A673 (cell line): ENCODE results near the gene MAN1C1. TPM values are rescaled to one million over a fixed set of nuclear protein-coding genes. Genes with fewer than 3 reads are reported as not detected.

Experiments
- BruUV-seq: library from RNA; stranded (reverse); fragments of 400-500 nt; replicated peaks from 2 replicates; lab custom pipeline; 2021; lab: Mats Ljungman, UMichigan
- CTCF ChIA-PET: fragments of 300-600 bp; sonication (Branson Sonifier 250); formaldehyde crosslinking; loops from one replicate; lab custom pipeline; 2022; ENCODE audit warnings: antibody characterized with exemption; lab: Charles Lee
- POLR2A ChIA-PET: fragments of 300-600 bp; sonication (Branson Sonifier 250); formaldehyde crosslinking; loops from one replicate; lab custom pipeline; 2022; ENCODE audit warnings: antibody characterized with exemption; ENCODE audit not compliant: low non-redundant PET; lab: Charles Lee
- DNase-seq: peaks from one replicate; pipeline ENCODE4 v3.0.0-alpha.2; 2015; ENCODE audit warnings: low spot score
- H3K27ac ChIP-seq: fragments of 200-600 bp; sonication (generic); 2 replicates; pipeline ENCODE4 v1.5.1; 2016; ENCODE audit warnings: mixed run types, low read depth, mild to moderate bottlenecking, mixed read lengths, antibody characterized with exemption, low read length; ENCODE audit not compliant: poor library complexity, severe bottlenecking
- H3K27me3 ChIP-seq: fragments of 200-600 bp; sonication (generic); replicated peaks from 2 replicates; pipeline ENCODE4 v1.6.1; 2017; ENCODE audit warnings: mixed run types, low read depth, mild to moderate bottlenecking, mixed read lengths, antibody characterized with exemption, low read length; ENCODE audit not compliant: insufficient read depth, poor library complexity
- H3K36me3 ChIP-seq: fragments of 200-600 bp; sonication (generic); 2 replicates; pipeline ENCODE4 v1.6.1; 2016; ENCODE audit warnings: mixed run types, mild to moderate bottlenecking, mixed read lengths, antibody characterized with exemption, low read length; ENCODE audit not compliant: insufficient read depth, poor library complexity, severe bottlenecking
- H3K4me1 ChIP-seq: fragments of 200-600 bp; sonication (generic); 2 replicates; pipeline ENCODE4 v1.6.1; 2017; ENCODE audit warnings: mixed run types, mild to moderate bottlenecking, mixed read lengths, antibody characterized with exemption, low read length; ENCODE audit not compliant: insufficient read depth, poor library complexity, severe bottlenecking
- H3K4me3 ChIP-seq: fragments of 200-600 bp; sonication (generic); 2 replicates; pipeline ENCODE4 v1.5.1; 2016; ENCODE audit warnings: low read depth, mixed run types, mild to moderate bottlenecking, mixed read lengths, low read length; ENCODE audit not compliant: poor library complexity, severe bottlenecking
- H3K9me3 ChIP-seq: fragments of 200-600 bp; sonication (generic); 2 replicates; pipeline ENCODE4 v1.6.1; 2016; ENCODE audit warnings: mixed run types, low read depth, mild to moderate bottlenecking, mixed read lengths, antibody characterized with exemption, low read length; ENCODE audit not compliant: poor library complexity, severe bottlenecking
- CTCF ChIP-seq: fragments of 300-800, 200-600 bp; sonication (generic); conservative IDR thresholded peaks from 2 replicates; pipeline ENCODE4 v1.5.1; 2017; ENCODE audit warnings: low read depth, mild to moderate bottlenecking, antibody characterized with exemption, low read length, moderate library complexity, mixed read lengths
- EZH2 ChIP-seq: fragments of 200-600 bp; sonication (generic); IDR thresholded peaks from 2 replicates; pipeline ENCODE4 v1.6.1; 2017; ENCODE audit warnings: borderline replicate concordance, low read depth, mild to moderate bottlenecking, mixed read lengths, antibody characterized with exemption, low read length; ENCODE audit not compliant: poor library complexity, severe bottlenecking
- intact Hi-C: fragments of 100-400 bp; cut with micrococcal nuclease; formaldehyde crosslinking; loops from one replicate; pipeline ENCODE4 v1.10.0; 2022; ENCODE audit not compliant: unreplicated experiment
- total RNA-seq: library from RNA; stranded (reverse); gene quantifications from 2 replicates; pipeline ENCODE4 v1.2.3, GENCODE V29; 2021

Gene MAN1C1
- total RNA-seq, 1 experiment from 2014 or later: 0.21 TPM

- no TSS peak for BruUV-seq
- H3K27me3 ChIP-seq: peaks cover 23% of the 10 kb centered on the region
- no peak overlapping the region for H3K27ac ChIP-seq
- ChIA-PET CTCF (no interaction called here), POLR2A (no interaction called here)
- no peaks in the 10 kb centered on the region for H3K9me3 ChIP-seq
- H3K4me1 ChIP-seq: no peaks in the 10 kb centered on the region
- TF ChIP-seq CTCF (no peak), EZH2 (no peak)
- no peaks in the 10 kb centered on the region for H3K36me3 ChIP-seq
- no peak for DNase-seq
- intact Hi-C loops: no loop called here
- H3K4me3 ChIP-seq: no peak overlapping the region
Measured at GRCh38 chr1:25626018-25626417, 9.4 kb downstream of the MAN1C1 start.

GRCh38 chr1:25628741-25629421 is 12.3 kb downstream of the MAN1C1 start:
- Histone ChIP-seq H3K36me3 (no peaks in the 10 kb centered on the region), H3K4me1 (no peaks in the 10 kb centered on the region), H3K27ac (no peak overlapping the region), H3K9me3 (no peaks in the 10 kb centered on the region), H3K4me3 (no peak overlapping the region), H3K27me3 (peaks cover 26% of the 10 kb centered on the region)
- BruUV-seq: no TSS peak
- intact Hi-C loops: no loop called here
- TF ChIP-seq CTCF (no peak), EZH2 (no peak)
- CTCF ChIA-PET: no interaction called here
- POLR2A ChIA-PET: no interaction called here
- DNase-seq: no peak

- Histone ChIP-seq H3K4me1 (no peaks in the 10 kb centered on the region), H3K4me3 (no peak overlapping the region), H3K27me3 (peaks cover 26% of the 10 kb centered on the region), H3K27ac (no peak overlapping the region), H3K9me3 (no peaks in the 10 kb centered on the region), H3K36me3 (no peaks in the 10 kb centered on the region)
- intact Hi-C loops: no loop called here
- TF ChIP-seq CTCF (no peak), EZH2 (no peak)
- no peak for DNase-seq
- ChIA-PET POLR2A (no interaction called here), CTCF (no interaction called here)
- no TSS peak for BruUV-seq
Measured at GRCh38 chr1:25629836-25630235, 13.2 kb downstream of the MAN1C1 start.
